IPS-NIHi7 (cell line): Measurements from ENCODE around the gene GNS.
"Not testable (repeated sequence)": the region's sequence is repeated elsewhere in the genome, so short reads cannot be mapped to it uniquely, and the experiment has no call there.

Experiments used
- DNase-seq: peaks from one replicate; pipeline ENCODE4 v3.0.0; 2012; ENCODE audit warnings: mixed read lengths; ENCODE audit errors: extremely low spot score

Gene GNS

GRCh38 chr12:64780132-64780530 is 20.9 kb upstream of the GNS start:
- no peak for DNase-seq

GRCh38 chr12:64779354-64779974 is 20.3 kb upstream of the GNS start:
- no peak for DNase-seq

DNA sequence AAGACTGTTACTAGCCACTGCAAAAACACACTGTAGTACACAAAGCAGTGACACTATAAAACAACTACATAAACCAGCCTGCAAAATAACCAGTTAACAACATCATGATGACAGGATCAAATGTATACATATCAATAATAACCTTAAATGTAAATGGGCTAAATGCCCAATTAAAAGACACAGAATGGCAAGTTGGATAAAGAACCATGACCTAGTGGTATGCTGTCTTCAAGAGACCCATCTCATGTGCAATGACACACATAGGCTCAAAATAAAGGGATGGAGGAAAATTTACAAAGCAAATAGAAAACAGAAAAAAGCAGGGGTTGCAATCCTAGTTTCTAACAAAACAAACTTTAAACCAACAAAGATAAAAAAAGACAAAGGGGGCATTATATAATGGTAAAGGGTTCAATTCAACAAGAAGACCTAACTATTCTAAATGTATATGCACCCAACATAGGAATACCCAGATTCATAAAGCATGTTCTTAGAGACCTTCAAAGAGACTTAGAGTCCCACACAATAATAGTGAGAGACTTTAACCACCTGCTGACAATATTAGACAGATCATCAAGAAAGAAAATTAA is 16.0 kb upstream of the GNS start:
- not testable (repeated sequence) for DNase-seq

DNA sequence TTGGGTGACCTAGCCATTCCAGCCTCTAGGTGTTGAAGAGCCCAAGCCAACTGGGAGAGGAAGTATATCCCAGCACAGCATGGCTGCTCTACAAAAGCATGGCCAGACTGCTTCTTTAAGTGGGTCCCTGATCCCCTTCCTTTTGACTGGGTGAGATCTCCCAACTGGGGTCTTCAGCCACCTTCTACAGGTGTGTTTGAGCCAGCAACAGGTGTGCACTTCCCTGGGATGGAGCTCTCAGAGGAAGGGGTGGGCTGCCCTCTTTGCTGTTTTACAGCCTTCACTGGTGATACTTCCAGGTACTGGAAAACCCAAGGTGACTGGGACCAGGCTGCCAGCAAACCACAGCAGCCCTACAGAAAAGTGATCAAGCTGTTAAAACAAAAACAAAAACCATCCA is 14.2 kb upstream of the GNS start:
- DNase-seq = no peak

GRCh38 chr12:64767495-64767894 is 8.3 kb upstream of the GNS start:
- no peak for DNase-seq

DNA sequence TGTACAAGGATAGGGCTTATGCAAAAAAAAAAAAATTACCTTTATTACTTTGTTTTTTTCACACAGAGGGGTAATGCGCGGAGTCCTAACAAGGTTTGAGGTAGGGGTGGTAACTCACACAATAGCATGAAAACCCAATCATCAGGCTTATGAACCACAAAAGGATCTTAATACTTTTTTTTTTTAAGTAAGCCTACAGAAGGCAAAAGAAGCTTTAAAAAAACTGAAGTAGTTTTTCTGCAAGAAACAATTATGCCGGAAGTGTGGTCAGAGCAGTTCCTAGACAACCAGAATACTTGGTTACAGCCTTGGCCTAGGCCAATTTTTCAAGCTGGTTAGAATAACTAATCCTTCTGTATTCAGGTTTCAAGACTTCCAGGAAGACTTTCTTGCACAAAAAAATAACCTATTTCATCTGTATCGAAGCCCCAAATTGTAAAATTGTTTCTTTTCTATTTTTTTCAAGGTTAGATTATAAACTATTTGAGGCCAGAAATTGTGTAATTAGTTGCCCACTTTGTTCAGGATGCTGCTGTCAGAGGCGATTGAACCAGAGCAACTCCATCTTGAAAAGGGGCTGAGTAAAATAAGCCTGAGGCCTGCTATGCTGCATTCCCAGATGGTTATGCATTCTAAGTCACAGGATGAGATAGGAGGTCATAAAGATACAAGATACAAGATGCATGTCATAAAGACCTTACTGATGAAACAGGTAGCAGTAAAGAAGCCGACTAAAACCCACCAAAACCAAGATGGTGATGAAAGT is 1.8 kb upstream of the GNS start:
- no peak for DNase-seq

GRCh38 chr12:64757771-64758170 is 1.4 kb downstream of the GNS start:
- DNase-seq = no peak

DNA sequence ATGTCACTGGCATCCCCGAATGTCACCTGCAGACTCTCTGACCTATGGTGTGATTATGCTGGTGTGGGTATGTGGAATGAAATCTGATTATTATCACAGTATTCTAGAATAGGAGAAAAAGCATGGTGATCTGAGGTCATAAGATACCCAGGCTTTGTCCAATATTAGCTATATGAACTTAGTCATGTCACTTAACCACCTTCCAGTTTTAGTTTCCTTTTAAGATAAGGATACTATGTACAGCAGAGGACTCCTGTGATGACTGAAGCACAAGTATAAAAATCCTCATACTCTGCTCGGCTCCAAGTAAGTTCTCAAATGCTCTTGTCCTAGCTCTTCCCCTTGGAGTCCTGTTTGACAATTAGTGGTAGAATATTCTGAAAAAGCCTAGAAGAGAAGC is 2.8 kb downstream of the GNS start:
- DNase-seq = no peak

GRCh38 chr12:64753427-64753826 is 5.8 kb downstream of the GNS start:
- DNase-seq = no peak

DNA sequence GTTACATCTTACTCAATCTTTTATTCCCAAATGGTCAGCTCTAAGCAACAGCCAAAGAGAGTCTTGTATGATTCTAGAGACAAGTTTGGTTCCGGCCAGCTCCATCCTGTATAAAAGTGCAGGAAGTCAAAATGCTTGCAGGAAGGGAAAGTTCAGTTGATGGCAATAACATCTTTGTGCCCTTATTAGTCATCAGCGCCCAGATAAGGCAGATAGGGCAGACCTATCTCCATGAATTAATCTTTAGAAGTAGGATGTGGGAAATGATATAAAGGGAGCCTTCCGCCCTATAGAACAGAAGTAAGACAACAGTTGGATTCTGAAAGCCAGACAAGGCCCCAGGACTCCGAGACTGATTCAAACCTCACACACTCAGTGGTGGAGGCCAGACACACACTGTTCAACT is 6.4 kb downstream of the GNS start:
- no peak for DNase-seq

DNA sequence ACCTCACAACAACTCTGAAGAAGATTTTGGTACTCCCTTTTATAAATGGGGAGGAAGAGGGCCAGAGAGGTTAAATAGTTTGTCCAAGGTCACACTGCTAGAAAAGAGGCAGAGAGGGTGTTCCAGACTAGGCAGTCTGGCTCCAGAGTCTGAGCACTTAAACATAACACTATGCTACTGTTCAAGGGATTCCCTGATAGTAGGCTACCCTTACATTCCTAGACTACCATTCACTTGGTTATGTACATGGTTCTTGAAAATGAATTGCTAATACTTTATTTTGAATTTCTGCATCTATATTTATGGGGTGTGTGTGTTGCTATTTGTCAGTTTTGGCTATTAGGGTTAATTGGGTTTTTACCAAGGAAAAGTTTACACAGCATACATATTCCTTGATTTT is 7.2 kb downstream of the GNS start:
- no peak for DNase-seq

GRCh38 chr12:64749461-64750200 is 9.6 kb downstream of the GNS start:
- DNase-seq = no peak

GRCh38 chr12:64747695-64748094 is 11.5 kb downstream of the GNS start:
- DNase-seq = no peak

- no peak for DNase-seq
Measured at GRCh38 chr12:64746663-64747062, 12.5 kb downstream of the GNS start.

DNA sequence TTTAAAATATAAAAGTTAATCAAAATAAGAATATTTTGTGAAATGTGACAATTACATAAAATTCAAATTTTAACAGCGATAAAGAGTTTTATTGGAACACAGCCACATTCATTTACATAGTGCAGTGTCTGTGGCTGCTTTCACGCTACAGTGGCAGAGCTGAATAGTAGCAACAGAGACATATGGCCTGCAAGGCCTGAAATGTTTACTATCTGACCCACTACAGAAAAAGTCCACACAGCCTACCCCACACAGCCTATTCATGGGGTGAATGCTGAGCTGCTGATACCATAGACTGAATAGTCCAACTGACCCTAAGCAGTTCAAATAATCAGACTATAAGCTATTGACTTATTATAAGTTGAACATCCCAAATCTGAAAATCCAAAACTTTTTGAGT is 13.2 kb downstream of the GNS start:
- DNase-seq = no peak

DNA sequence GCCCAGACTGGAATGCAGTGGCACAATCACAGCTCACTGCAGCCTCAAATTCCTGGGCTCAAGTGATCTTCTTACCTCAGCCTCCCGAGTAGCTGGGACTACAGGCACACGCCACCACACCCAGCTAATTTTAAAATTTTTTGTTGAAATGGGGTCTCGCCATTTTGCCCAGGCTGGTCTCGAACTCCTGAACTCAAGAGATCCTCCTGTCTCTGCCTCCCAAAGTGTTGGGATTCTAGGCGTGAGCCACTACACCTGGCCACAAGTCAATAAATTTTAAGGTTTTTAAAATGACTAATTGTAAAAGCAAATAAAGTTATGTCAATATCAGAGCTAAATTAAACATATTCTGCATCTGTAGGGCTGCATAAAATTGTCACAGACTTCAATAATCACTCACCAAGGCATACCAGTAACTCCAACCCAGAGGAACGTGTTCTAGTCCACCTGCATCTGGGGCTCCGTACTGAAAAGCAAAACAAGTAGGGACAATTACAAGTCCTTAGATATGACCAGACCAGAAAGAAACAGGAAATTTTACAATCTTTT is 13.9 kb downstream of the GNS start:
- DNase-seq = no peak

- no peak for DNase-seq
Measured at GRCh38 chr12:64744422-64745258, 14.6 kb downstream of the GNS start.

DNA sequence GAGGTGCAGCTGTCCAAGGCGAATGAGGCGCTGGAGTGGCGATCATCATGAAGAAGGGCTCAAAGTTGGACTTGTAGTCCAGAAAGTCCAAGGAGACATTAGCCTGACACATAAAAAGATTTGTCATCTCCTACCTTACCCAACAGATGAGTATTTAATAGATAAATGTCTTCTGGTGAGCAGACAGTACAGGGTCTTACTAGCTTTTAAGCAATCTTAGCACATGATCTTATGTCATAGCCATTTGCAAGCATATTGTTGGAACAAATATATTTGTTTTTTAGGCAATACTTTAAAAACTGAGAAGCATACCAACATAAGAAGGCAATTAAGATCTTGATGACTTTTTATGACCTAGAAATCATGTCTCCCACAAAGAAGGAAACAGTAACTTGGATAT is 16.0 kb downstream of the GNS start:
- no peak for DNase-seq

GRCh38 chr12:64742416-64742815 is 16.8 kb downstream of the GNS start:
- no peak for DNase-seq

DNA sequence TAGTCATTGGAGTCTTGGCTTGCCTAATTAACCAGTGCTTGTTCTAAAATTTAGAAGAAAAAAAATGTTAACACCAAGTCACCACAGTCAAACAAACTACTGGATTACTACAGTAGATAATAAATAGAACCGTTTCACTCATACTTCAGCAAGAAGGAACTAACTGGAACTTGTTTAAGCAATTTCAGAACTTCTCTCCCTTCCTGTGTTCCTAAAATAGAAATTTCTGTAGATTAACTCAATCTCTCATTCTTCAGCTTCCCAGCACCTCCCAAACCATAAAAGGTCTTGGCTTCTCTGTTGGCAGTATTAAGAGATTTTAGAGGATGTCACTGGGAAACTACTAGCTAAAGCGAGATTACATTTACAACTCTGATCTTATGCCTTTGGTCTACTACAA is 18.6 kb downstream of the GNS start:
- DNase-seq = no peak

GRCh38 chr12:64739778-64740177 is 19.4 kb downstream of the GNS start:
- no peak for DNase-seq
